Left ventricle myocardium inferior (tissue), 1 donor: ENCODE results near the gene ENPP3. TPM values are rescaled to one million over a fixed set of nuclear protein-coding genes. Genes with fewer than 3 reads are reported as not detected.
A peak's percentile ranks its signal among the peaks of the same experiment; 100 is the strongest.

Source experiments
- DNase-seq: peaks from one replicate; pipeline ENCODE4 v3.0.0-alpha.2; 2020
- H3K27ac ChIP-seq: fragments of 200-600 bp; replicated peaks from 2 replicates; pipeline ENCODE4 v1.8.0; 2021
- H3K27me3 ChIP-seq: fragments of 200-600 bp; 2 replicates; pipeline ENCODE4 v1.8.0; 2021; ENCODE audit warnings: low read depth
- H3K36me3 ChIP-seq: fragments of 200-600 bp; 2 replicates; pipeline ENCODE4 v1.8.0; 2021
- H3K4me1 ChIP-seq: fragments of 200-600 bp; 2 replicates; pipeline ENCODE4 v1.8.0; 2021
- H3K4me3 ChIP-seq: fragments of 200-600 bp; 2 replicates; pipeline ENCODE4 v1.8.0; 2021; ENCODE audit warnings: mild to moderate bottlenecking, moderate library complexity
- H3K9me3 ChIP-seq: fragments of 200-600 bp; replicated peaks from 2 replicates; pipeline ENCODE4 v1.8.0; 2021
- CTCF ChIP-seq: fragments of 200-600 bp; IDR thresholded peaks from 2 replicates; pipeline ENCODE4 v1.8.0; 2021; ENCODE audit warnings: antibody characterized with exemption, mild to moderate bottlenecking, borderline replicate concordance
- intact Hi-C: fragments of 100-400 bp; cut with micrococcal nuclease; formaldehyde crosslinking; loops from one replicate; pipeline ENCODE4 v1.11.0; 2022
- total RNA-seq: library from RNA; stranded (reverse); fragmentation: NEBNext Ultra II Directional; extraction: Animal tissue kit (Norgen Biotek cat#: 25700); gene quantifications from one replicate; pipeline ENCODE4 v1.2.1, GENCODE V29; 2021
- donor health status: DM: no; HTN: yes; CAD: no; lungs with severe emphysema.

ENPP3 gene
- total RNA-seq, 1 donor from 2014 or later = 0.14 TPM

DNA sequence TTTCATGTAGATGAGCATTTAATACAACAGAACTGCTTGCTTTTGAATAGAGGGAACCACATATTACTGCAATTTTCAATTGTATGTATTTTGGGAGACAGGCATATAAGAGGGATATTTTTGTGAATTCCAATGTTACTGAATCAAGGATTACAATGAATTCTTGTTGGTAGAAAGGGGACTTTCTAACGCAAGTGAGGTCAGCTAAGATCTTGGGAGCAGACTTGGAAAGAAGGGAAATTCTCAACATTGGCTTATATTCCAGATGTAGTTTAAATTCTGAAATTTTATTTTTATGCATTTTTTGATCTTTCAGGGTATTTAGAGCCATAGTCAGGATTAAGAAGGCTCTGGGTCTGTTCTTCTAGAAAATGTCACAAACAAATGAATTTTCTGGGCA lies 117.0 kb downstream of the ENPP3 start:
- no peak overlapping the region for H3K4me3 ChIP-seq
- TF ChIP-seq CTCF = no peak
- intact Hi-C loops = no loop called here
- DNase-seq = no peak
- H3K36me3 ChIP-seq = no peaks in the 10 kb centered on the region
- H3K4me1 ChIP-seq = no peaks in the 10 kb centered on the region
- H3K27ac ChIP-seq = peak overlapping the region; percentile 62
- no peaks in the 10 kb centered on the region for H3K9me3 ChIP-seq
- peaks cover 5% of the 10 kb centered on the region for H3K27me3 ChIP-seq

- Histone ChIP-seq H3K9me3 (no peaks in the 10 kb centered on the region), H3K27me3 (peaks cover 5% of the 10 kb centered on the region), H3K27ac (peak overlapping the region; percentile 62), H3K4me3 (no peak overlapping the region), H3K36me3 (no peaks in the 10 kb centered on the region), H3K4me1 (no peaks in the 10 kb centered on the region)
- DNase-seq = no peak
- intact Hi-C loops = no loop called here
- no peak for TF ChIP-seq CTCF
Observed at GRCh38 chr6:131754715-131755567, 117.8 kb downstream of the ENPP3 start.

DNA sequence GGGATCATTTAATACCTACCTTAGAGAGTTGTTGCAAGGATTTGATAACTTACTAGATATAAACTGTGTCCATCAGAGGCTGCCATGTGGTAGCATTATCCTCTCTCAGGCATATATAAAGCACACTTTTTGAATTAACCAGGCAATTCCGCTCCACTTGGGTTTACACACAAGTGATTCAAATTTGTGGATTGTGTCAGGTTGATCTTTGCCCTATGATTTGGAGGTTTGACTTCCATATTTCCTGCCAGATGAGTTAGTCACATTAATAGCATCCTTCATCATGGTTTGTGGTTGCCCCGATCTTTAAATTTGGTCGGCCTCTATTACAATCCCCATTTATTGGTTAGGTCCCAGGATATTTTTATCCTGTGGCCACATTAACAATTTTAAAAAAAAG lies 118.5 kb downstream of the ENPP3 start:
- Histone ChIP-seq H3K4me1 (no peaks in the 10 kb centered on the region), H3K4me3 (no peak overlapping the region), H3K36me3 (no peaks in the 10 kb centered on the region), H3K9me3 (no peaks in the 10 kb centered on the region), H3K27ac (peak overlapping the region; percentile 62), H3K27me3 (peaks cover 5% of the 10 kb centered on the region)
- TF ChIP-seq CTCF = no peak
- no peak for DNase-seq
- intact Hi-C loops = no loop called here

DNA sequence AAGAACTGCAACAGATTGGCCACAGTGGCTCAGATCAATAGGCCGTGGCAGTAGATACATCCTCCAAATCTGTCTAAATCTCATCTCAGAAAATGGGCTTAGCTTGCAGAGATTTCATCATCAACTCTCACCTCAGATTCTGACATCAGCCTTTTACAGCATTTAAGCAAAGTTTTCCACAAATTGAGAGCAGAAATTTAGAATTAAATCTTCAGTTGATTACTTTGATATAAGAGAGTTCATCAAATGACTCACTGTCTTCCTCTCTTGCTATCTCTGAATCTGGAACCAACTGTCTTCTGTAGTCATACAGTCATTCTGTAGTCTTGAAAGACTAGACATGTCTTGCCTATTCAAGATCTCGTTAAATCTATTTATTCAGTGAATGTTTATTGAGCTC lies 118.9 kb downstream of the ENPP3 start:
- H3K27ac ChIP-seq = peak overlapping the region; percentile 62
- H3K36me3 ChIP-seq = no peaks in the 10 kb centered on the region
- no peaks in the 10 kb centered on the region for H3K4me1 ChIP-seq
- no peak overlapping the region for H3K4me3 ChIP-seq
- peaks cover 5% of the 10 kb centered on the region for H3K27me3 ChIP-seq
- H3K9me3 ChIP-seq = no peaks in the 10 kb centered on the region
- DNase-seq = no peak
- intact Hi-C loops = no loop called here
- no peak for TF ChIP-seq CTCF

GRCh38 chr6:131758920-131759319 lies 121.8 kb downstream of the ENPP3 start:
- no peaks in the 10 kb centered on the region for H3K9me3 ChIP-seq
- no peak for TF ChIP-seq CTCF
- DNase-seq = no peak
- intact Hi-C loops = no loop called here
- H3K4me1 ChIP-seq = no peaks in the 10 kb centered on the region
- H3K36me3 ChIP-seq = no peaks in the 10 kb centered on the region
- no peak overlapping the region for H3K27ac ChIP-seq
- peaks cover 5% of the 10 kb centered on the region for H3K27me3 ChIP-seq
- H3K4me3 ChIP-seq = no peak overlapping the region
